Spleen (tissue), 11 donors: ENCODE measurements around the gene SSTR1. TPM values are rescaled to one million over a fixed set of nuclear protein-coding genes. Genes with fewer than 3 reads are reported as not detected.

Experiments used
- DNase-seq: peaks from one replicate; pipeline ENCODE4 v3.0.0-alpha.2; 2020
- H3K27ac ChIP-seq, 8 donors: fragments of 200-600 bp; sonication (generic) in 7 of 8; 1 replicate in 4 of 8; 2 replicates in 4 of 8; pipeline versions ENCODE4 v1.5.0 to v1.8.0; 2016 to 2021; ENCODE audit warnings: inconsistent platforms in 4 of 8, mild to moderate bottlenecking in 4 of 8, moderate library complexity in 1 of 8
- H3K27me3 ChIP-seq, 7 donors: fragments of 200-600 bp; sonication (generic) in 6 of 7; replicated peaks in 1 of 7; 1 replicate in 4 of 7; 2 replicates in 3 of 7; pipeline versions ENCODE4 v1.5.0 to v1.8.0; 2016 to 2021; ENCODE audit warnings: inconsistent platforms in 3 of 7, mild to moderate bottlenecking in 1 of 7
- H3K36me3 ChIP-seq, 6 donors: fragments of 200-600 bp; sonication (generic) in 5 of 6; 1 replicate in 4 of 6; 2 replicates in 2 of 6; pipeline versions ENCODE4 v1.5.0 to v1.8.0; 2016 to 2021; ENCODE audit warnings: inconsistent platforms in 2 of 6
- H3K4me1 ChIP-seq, 6 donors: fragments of 200-600 bp; sonication (generic) in 5 of 6; 1 replicate in 3 of 6; 2 replicates in 3 of 6; pipeline versions ENCODE4 v1.5.0 to v1.8.0; 2016 to 2021; ENCODE audit warnings: inconsistent platforms in 3 of 6
- H3K4me3 ChIP-seq, 8 donors: fragments of 200-600 bp; sonication (generic) in 7 of 8; 1 replicate in 4 of 8; 2 replicates in 4 of 8; pipeline versions ENCODE4 v1.5.0 to v1.8.0; 2016 to 2021; ENCODE audit warnings: inconsistent platforms in 4 of 8, mild to moderate bottlenecking in 4 of 8, moderate library complexity in 2 of 8
- H3K9me3 ChIP-seq, 8 donors: fragments of 200-600 bp; sonication (generic) in 7 of 8; 1 replicate in 4 of 8; 2 replicates in 4 of 8; pipeline versions ENCODE4 v1.5.0 to v1.8.0; 2016 to 2021; ENCODE audit warnings: inconsistent platforms in 4 of 8
- POLR2A ChIP-seq, 3 donors: fragments of 450-650 bp; IDR thresholded peaks; one replicate each; pipeline ENCODE4 v1.5.1; 2017; ENCODE audit warnings: antibody characterized with exemption in 3 of 3, mild to moderate bottlenecking in 1 of 3
- POLR2AphosphoS5 ChIP-seq, 3 donors: sonication (generic); formaldehyde crosslinking; IDR thresholded peaks; one replicate each; pipeline ENCODE4 v1.5.1; 2017; ENCODE audit warnings: antibody characterized with exemption in 3 of 3
- WGBS, 5 donors: extraction: QIAGEN DNeasy Blood & Tissue Kit in 3 of 5; methylation state at CpG; one replicate each; pipeline versions ENCODE4 v1.1.5 to v1.1.7; 2013 to 2018; 5-methylcytosine and 5-hydroxymethylcytosine counted together
- intact Hi-C: fragments of 100-400 bp; cut with DNase I; formaldehyde crosslinking; loops from one replicate; pipeline ENCODE4 v1.15.0; 2023; ENCODE audit warnings: low total_unique reads
- polyA plus RNA-seq, 3 donors: library from polyadenylated mRNA; stranded (reverse); fragments of 200-250 nt; gene quantifications; one replicate each; pipeline ENCODE4 v1.2.1, GENCODE V29; 2013
- total RNA-seq, 7 donors: library from RNA; depleted of rRNA in 3 of 7; stranded (reverse); fragments of >200 nt in 3 of 7; fragmentation: NEBNext Ultra II Directional in 4 of 7; extraction: Animal tissue kit (Norgen Biotek cat#: 25700) in 4 of 7; gene quantifications; one replicate each; pipeline versions ENCODE4 v1.1.0 to v1.2.1, GENCODE V29; 2016 to 2021
- TF ChIP-seq, protein P1 (sequence below), 11 experiments: fragments of 200-600 bp in 7 of 11; fragments of 450-650 bp in 4 of 11; sonication (generic) in 4 of 11; IDR thresholded peaks in 8 of 11; conservative IDR thresholded peaks in 3 of 11; 1 replicate in 7 of 11; 2 replicates in 4 of 11; pipeline versions ENCODE4 v1.4.0 to v1.8.0; 2016 to 2021; ENCODE audit warnings: antibody characterized with exemption in 11 of 11, inconsistent platforms in 4 of 11, mild to moderate bottlenecking in 1 of 11
- donor health status: healthy with polysubstance abuse.
- donor health status: DM: no; HTN: no; CAD: no; lungs with moderate emphysema.
- donor health status: DM: no; HTN: no; CAD: no.
- donor health status: Bipolar disorder and iron deficiency.
- donor health status: healthy.
- donor health status: DM: no; HTN: no; CAD: no.
- donor health status: DM: yes; HTN: yes; CAD: no.

The SSTR1 gene
- total and polyA plus RNA-seq, 10 donors: 0.09 to 1.3 (median 0.67) TPM

DNA sequence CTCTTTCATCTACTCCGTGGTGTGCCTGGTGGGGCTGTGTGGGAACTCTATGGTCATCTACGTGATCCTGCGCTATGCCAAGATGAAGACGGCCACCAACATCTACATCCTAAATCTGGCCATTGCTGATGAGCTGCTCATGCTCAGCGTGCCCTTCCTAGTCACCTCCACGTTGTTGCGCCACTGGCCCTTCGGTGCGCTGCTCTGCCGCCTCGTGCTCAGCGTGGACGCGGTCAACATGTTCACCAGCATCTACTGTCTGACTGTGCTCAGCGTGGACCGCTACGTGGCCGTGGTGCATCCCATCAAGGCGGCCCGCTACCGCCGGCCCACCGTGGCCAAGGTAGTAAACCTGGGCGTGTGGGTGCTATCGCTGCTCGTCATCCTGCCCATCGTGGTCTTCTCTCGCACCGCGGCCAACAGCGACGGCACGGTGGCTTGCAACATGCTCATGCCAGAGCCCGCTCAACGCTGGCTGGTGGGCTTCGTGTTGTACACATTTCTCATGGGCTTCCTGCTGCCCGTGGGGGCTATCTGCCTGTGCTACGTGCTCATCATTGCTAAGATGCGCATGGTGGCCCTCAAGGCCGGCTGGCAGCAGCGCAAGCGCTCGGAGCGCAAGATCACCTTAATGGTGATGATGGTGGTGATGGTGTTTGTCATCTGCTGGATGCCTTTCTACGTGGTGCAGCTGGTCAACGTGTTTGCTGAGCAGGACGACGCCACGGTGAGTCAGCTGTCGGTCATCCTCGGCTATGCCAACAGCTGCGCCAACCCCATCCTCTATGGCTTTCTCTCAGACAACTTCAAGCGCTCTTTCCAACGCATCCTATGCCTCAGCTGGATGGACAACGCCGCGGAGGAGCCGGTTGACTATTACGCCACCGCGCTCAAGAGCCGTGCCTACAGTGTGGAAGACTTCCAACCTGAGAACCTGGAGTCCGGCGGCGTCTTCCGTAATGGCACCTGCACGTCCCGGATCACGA, 2.2 kb downstream of the SSTR1 start:
- WGBS, 5 donors: 11 to 13% (median 13%) methylated on average over 30 to 69 of the region's 69 CpGs
- no peak for DNase-seq
- peak overlapping the region in 7 of 8 donors; percentile 16 to 62 (median 35) for H3K4me3 ChIP-seq
- H3K27me3 ChIP-seq: peaks cover 0 to 68% (median 40%) of the 10 kb centered on the region in 7 donors
- intact Hi-C loops: no loop called here
- no peak overlapping the region for H3K27ac ChIP-seq
- H3K9me3 ChIP-seq: peaks cover 0 to 8% (median 5%) of the 10 kb centered on the region in 8 donors
- H3K36me3 ChIP-seq: no peaks in the 10 kb centered on the region
- TF ChIP-seq POLR2A (IDR thresholded peaks at IDR 0.05) (no peak), POLR2AphosphoS5 (IDR thresholded peaks at IDR 0.05) (no peak)
- TF ChIP-seq, protein P1, sequence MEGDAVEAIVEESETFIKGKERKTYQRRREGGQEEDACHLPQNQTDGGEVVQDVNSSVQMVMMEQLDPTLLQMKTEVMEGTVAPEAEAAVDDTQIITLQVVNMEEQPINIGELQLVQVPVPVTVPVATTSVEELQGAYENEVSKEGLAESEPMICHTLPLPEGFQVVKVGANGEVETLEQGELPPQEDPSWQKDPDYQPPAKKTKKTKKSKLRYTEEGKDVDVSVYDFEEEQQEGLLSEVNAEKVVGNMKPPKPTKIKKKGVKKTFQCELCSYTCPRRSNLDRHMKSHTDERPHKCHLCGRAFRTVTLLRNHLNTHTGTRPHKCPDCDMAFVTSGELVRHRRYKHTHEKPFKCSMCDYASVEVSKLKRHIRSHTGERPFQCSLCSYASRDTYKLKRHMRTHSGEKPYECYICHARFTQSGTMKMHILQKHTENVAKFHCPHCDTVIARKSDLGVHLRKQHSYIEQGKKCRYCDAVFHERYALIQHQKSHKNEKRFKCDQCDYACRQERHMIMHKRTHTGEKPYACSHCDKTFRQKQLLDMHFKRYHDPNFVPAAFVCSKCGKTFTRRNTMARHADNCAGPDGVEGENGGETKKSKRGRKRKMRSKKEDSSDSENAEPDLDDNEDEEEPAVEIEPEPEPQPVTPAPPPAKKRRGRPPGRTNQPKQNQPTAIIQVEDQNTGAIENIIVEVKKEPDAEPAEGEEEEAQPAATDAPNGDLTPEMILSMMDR (IDR thresholded peaks at IDR 0.05 in 8 of 11, conservative IDR thresholded peaks at IDR 0.05 in 3 of 11): no peak
- H3K4me1 ChIP-seq: peaks cover 0 to 44% (median 22%) of the 10 kb centered on the region in 6 donors

DNA sequence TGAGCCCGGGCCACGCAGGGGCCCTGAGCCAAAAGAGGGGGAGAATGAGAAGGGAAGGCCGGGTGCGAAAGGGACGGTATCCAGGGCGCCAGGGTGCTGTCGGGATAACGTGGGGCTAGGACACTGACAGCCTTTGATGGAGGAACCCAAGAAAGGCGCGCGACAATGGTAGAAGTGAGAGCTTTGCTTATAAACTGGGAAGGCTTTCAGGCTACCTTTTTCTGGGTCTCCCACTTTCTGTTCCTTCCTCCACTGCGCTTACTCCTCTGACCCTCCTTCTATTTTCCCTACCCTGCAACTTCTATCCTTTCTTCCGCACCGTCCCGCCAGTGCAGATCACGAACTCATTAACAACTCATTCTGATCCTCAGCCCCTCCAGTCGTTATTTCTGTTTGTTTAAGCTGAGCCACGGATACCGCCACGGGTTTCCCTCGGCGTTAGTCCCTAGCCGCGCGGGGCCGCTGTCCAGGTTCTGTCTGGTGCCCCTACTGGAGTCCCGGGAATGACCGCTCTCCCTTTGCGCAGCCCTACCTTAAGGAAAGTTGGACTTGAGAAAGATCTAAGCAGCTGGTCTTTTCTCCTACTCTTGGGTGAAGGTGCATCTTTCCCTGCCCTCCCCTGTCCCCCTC, 3.0 kb downstream of the SSTR1 start:
- TF ChIP-seq POLR2A (IDR thresholded peaks at IDR 0.05) (no peak), POLR2AphosphoS5 (IDR thresholded peaks at IDR 0.05) (no peak)
- TF ChIP-seq, protein P1 (IDR thresholded peaks at IDR 0.05 in 8 of 11, conservative IDR thresholded peaks at IDR 0.05 in 3 of 11): no peak
- no peak overlapping the region for H3K27ac ChIP-seq
- H3K4me3 ChIP-seq: peak overlapping the region; percentile 16 to 62 (median 34)
- H3K4me1 ChIP-seq: peaks cover 0 to 44% (median 22%) of the 10 kb centered on the region in 6 donors
- DNase-seq: no peak
- H3K27me3 ChIP-seq: peaks cover 0 to 68% (median 40%) of the 10 kb centered on the region in 7 donors
- intact Hi-C loops: no loop called here
- H3K36me3 ChIP-seq: no peaks in the 10 kb centered on the region
- peaks cover 0 to 8% (median 5%) of the 10 kb centered on the region in 8 donors for H3K9me3 ChIP-seq
- 4 to 8% (median 6%) methylated on average over 28 to 29 of the region's 29 CpGs for WGBS, 5 donors

DNA sequence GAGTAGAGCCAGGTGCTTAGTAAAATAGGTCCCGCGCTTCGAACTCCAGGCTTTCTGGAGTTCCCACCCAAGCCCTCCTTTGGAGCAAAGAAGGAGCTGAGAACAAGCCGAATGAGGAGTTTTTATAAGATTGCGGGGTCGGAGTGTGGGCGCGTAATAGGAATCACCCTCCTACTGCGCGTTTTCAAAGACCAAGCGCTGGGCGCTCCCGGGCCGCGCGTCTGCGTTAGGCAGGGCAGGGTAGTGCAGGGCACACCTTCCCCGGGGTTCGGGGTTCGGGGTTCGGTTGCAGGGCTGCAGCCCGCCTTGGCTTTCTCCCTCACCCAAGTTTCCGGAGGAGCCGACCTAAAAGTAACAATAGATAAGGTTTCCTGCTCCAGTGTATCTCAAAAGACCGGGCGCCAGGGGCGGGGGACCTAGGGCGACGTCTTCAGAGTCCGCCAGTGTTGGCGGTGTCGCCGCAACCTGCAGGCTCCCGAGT, 3.6 kb downstream of the SSTR1 start:
- DNase-seq: no peak
- no peak for TF ChIP-seq POLR2AphosphoS5 (IDR thresholded peaks at IDR 0.05)
- TF ChIP-seq POLR2A (IDR thresholded peaks at IDR 0.05): no peak
- TF ChIP-seq, protein P1 (IDR thresholded peaks at IDR 0.05 in 8 of 11, conservative IDR thresholded peaks at IDR 0.05 in 3 of 11): no peak
- peaks cover 0 to 44% (median 22%) of the 10 kb centered on the region in 6 donors for H3K4me1 ChIP-seq
- H3K27ac ChIP-seq: no peak overlapping the region
- peak overlapping the region; percentile 16 to 62 (median 34) for H3K4me3 ChIP-seq
- H3K36me3 ChIP-seq: no peaks in the 10 kb centered on the region
- intact Hi-C loops: no loop called here
- WGBS, 5 donors: 7 to 10% (median 9%) methylated on average over 29 to 34 of the region's 34 CpGs
- peaks cover 0 to 64% (median 40%) of the 10 kb centered on the region in 7 donors for H3K27me3 ChIP-seq
- H3K9me3 ChIP-seq: peaks cover 0 to 3% (median under 1%) of the 10 kb centered on the region in 8 donors
